HL-60 (cell line): ENCODE data around the gene ZBTB46.

ENCODE experiments used
- CTCF ChIP-seq: IDR thresholded peaks from one replicate; pipeline ENCODE4 v1.5.1; 2011; ENCODE audit warnings: low read length, control low read depth, inconsistent platforms; ENCODE audit not compliant: insufficient read depth
- GABPA ChIP-seq: IDR thresholded peaks from 2 replicates; pipeline ENCODE4 v1.6.1; 2012; ENCODE audit warnings: low read depth
- POLR2AphosphoS5 ChIP-seq: IDR thresholded peaks from 2 replicates; pipeline ENCODE4 v1.6.1; 2012; ENCODE audit warnings: low read depth
- REST ChIP-seq: IDR thresholded peaks from 2 replicates; pipeline ENCODE4 v1.6.1; 2012; ENCODE audit warnings: low read depth; ENCODE audit not compliant: insufficient replicate concordance
- SPI1 ChIP-seq: IDR thresholded peaks from 2 replicates; pipeline ENCODE4 v1.6.1; 2012; ENCODE audit warnings: low read depth, mild to moderate bottlenecking, borderline replicate concordance

- TF ChIP-seq CTCF = no peak
- TF ChIP-seq REST = no peak
- no peak for TF ChIP-seq POLR2AphosphoS5
- no peak for TF ChIP-seq GABPA
- TF ChIP-seq SPI1 = no peak
Observed at GRCh38 chr20:63745961-63746731, 84.9 kb downstream of the ZBTB46 start.
